Gastrocnemius medialis (tissue), 4 donors: ENCODE measurements around the gene YIF1B.

Source experiments
- CTCF ChIP-seq, 5 experiments: fragments of 450-650 bp in 3 of 5; fragments of 200-600 bp in 2 of 5; sonication (generic) in 2 of 5; IDR thresholded peaks in 4 of 5; conservative IDR thresholded peaks in 1 of 5; 1 replicate in 4 of 5; 2 replicates in 1 of 5; pipeline ENCODE4 v1.5.1; 2016 to 2019; ENCODE audit warnings: antibody characterized with exemption in 5 of 5, mild to moderate bottlenecking in 3 of 5, moderate library complexity in 3 of 5
- POLR2A ChIP-seq, 2 donors: fragments of 450-650 bp; IDR thresholded peaks; one replicate each; pipeline ENCODE4 v1.6.1; 2017; ENCODE audit warnings: antibody characterized with exemption in 2 of 2, mild to moderate bottlenecking in 2 of 2, moderate library complexity in 2 of 2

- TF ChIP-seq CTCF (IDR thresholded peaks at IDR 0.05 in 4 of 5, conservative IDR thresholded peaks at IDR 0.05 in 1 of 5) (no peak), POLR2A (IDR thresholded peaks at IDR 0.05) (no peak)
Observed at GRCh38 chr19:38280030-38280921, 35.5 kb downstream of the YIF1B start.
